PC-3 (cell line): Measurements from ENCODE around the gene HNF4A.

ENCODE experiments used
- EZH2 ChIP-seq: fragments of 300-600 bp; sonication (generic); IDR thresholded peaks from one replicate; pipeline ENCODE4 v1.6.1; 2017; ENCODE audit warnings: antibody characterized with exemption, mild to moderate bottlenecking, low read length; ENCODE audit not compliant: unreplicated experiment
- EZH2phosphoT487 ChIP-seq: fragments of 300-600 bp; sonication (generic); IDR thresholded peaks from 2 replicates; pipeline ENCODE4 v1.6.1; 2018; ENCODE audit warnings: mild to moderate bottlenecking, antibody characterized with exemption, low read length, borderline replicate concordance
- TF ChIP-seq, protein P1 (sequence below): fragments of 300-600 bp; sonication (generic); conservative IDR thresholded peaks from 2 replicates; pipeline ENCODE4 v1.5.1; 2017; ENCODE audit warnings: antibody characterized with exemption, low read depth, mild to moderate bottlenecking, low read length

DNA sequence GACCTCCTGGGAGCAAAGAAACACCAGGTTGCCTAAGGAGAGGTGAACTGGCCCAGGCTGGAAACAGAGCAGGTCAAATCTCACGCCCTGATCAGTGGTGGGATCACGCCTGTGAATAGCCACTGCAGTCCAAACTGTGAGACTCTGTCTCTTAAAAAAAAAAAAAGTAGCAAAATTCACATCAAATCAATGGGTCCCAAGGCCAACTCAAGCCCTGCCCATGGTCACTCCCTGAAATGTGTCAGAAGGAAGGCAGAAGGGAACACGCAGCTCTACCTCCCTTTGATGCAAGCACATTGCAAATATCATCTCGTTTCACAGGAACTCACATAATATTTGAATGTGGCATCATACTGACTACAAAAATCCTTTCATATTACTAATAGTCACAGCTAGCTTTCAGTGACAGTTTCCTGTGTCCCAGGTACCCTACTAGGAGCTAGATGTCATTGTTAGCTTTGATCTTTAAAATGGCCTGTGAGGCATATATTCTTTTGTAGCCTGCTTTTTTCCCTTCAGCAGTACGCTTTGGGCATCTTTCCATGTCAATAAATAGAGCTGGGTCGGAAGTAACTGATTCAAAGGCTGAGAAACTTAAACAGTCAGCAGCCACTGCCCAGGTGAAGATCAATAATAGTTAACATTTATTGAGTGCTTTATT lies 105.8 kb downstream of the HNF4A start:
- TF ChIP-seq, protein P1, sequence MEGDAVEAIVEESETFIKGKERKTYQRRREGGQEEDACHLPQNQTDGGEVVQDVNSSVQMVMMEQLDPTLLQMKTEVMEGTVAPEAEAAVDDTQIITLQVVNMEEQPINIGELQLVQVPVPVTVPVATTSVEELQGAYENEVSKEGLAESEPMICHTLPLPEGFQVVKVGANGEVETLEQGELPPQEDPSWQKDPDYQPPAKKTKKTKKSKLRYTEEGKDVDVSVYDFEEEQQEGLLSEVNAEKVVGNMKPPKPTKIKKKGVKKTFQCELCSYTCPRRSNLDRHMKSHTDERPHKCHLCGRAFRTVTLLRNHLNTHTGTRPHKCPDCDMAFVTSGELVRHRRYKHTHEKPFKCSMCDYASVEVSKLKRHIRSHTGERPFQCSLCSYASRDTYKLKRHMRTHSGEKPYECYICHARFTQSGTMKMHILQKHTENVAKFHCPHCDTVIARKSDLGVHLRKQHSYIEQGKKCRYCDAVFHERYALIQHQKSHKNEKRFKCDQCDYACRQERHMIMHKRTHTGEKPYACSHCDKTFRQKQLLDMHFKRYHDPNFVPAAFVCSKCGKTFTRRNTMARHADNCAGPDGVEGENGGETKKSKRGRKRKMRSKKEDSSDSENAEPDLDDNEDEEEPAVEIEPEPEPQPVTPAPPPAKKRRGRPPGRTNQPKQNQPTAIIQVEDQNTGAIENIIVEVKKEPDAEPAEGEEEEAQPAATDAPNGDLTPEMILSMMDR, result peak; percentile 31; the same call in 1 of the 2 replicates
- TF ChIP-seq EZH2 (no peak), EZH2phosphoT487 (no peak)
